GM04504 (cell line): ENCODE measurements around the gene RBM20.
"Not testable (repeated sequence)": the region's sequence is repeated elsewhere in the genome, so short reads cannot be mapped to it uniquely, and the experiment has no call there.

Experiments
- DNase-seq: peaks from one replicate; pipeline ENCODE4 v3.0.0-alpha.2; 2012; ENCODE audit warnings: low read depth

The RBM20 gene

GRCh38 chr10:110643653-110644597 is at the start of gene RBM20:
RBM20 (plus strand) TSS chr10:110644336; CDS start chr10:110644455, 119 bp downstream.
- no peak for DNase-seq

GRCh38 chr10:110597476-110597875 is 46.7 kb upstream of the RBM20 start:
- DNase-seq = no peak

GRCh38 chr10:110600487-110601101 is 43.5 kb upstream of the RBM20 start:
- peak; percentile 23 for DNase-seq

GRCh38 chr10:110601581-110601980 is 42.6 kb upstream of the RBM20 start:
- no peak for DNase-seq

- no peak for DNase-seq
Observed at GRCh38 chr10:110608087-110608486, 36.0 kb upstream of the RBM20 start.

- no peak for DNase-seq
Observed at GRCh38 chr10:110609605-110610004, 34.5 kb upstream of the RBM20 start.

GRCh38 chr10:110610308-110610774 is 33.8 kb upstream of the RBM20 start:
- DNase-seq = no peak

GRCh38 chr10:110610781-110611180 is 33.4 kb upstream of the RBM20 start:
- not testable (repeated sequence) for DNase-seq

- DNase-seq = no peak
Observed at GRCh38 chr10:110612087-110612486, 32.0 kb upstream of the RBM20 start.

GRCh38 chr10:110612629-110613028 is 31.5 kb upstream of the RBM20 start:
- DNase-seq = no peak

GRCh38 chr10:110613341-110613995 is 30.7 kb upstream of the RBM20 start:
- DNase-seq = no peak

- no peak for DNase-seq
Observed at GRCh38 chr10:110613996-110614495, 30.1 kb upstream of the RBM20 start.

- DNase-seq = no peak
Observed at GRCh38 chr10:110615057-110615747, 28.9 kb upstream of the RBM20 start.

- no peak for DNase-seq
Observed at GRCh38 chr10:110616493-110617033, 27.6 kb upstream of the RBM20 start.

GRCh38 chr10:110617425-110618229 is 26.5 kb upstream of the RBM20 start:
- no peak for DNase-seq

GRCh38 chr10:110618230-110618610 is 25.9 kb upstream of the RBM20 start:
- DNase-seq = no peak

GRCh38 chr10:110619514-110620397 is 24.4 kb upstream of the RBM20 start:
- DNase-seq = no peak

- no peak for DNase-seq
Observed at GRCh38 chr10:110620398-110620719, 23.8 kb upstream of the RBM20 start.

GRCh38 chr10:110623316-110623715 is 20.8 kb upstream of the RBM20 start:
- DNase-seq = not testable (repeated sequence)
